ENCODE data around the gene PRKAR2B.
"Not testable (repeated sequence)": the region's sequence is repeated elsewhere in the genome, so short reads cannot be mapped to it uniquely, and the experiment has no call there.

The PRKAR2B gene

DNA sequence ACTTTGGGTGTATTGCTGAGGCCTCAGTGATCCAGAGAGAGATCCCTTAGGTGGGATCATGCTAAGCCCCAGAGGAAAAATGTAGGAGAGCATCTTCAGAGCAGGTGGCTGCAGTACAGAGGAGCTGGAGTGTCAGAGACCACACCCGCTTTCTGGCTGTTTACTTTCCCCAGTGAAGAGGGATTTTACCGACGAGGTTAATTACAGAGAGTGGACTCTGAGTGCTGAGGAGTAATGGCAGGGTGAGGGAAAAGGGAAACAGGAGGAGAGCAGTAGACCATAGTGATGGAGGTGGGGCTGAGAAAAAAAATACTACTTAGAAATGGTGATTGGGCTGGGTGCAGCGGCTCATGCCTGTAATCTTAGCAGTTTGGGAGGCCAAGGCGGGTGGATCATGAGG lies 81.0 kb downstream of the PRKAR2B start:
- TF ChIP-seq, protein P1, sequence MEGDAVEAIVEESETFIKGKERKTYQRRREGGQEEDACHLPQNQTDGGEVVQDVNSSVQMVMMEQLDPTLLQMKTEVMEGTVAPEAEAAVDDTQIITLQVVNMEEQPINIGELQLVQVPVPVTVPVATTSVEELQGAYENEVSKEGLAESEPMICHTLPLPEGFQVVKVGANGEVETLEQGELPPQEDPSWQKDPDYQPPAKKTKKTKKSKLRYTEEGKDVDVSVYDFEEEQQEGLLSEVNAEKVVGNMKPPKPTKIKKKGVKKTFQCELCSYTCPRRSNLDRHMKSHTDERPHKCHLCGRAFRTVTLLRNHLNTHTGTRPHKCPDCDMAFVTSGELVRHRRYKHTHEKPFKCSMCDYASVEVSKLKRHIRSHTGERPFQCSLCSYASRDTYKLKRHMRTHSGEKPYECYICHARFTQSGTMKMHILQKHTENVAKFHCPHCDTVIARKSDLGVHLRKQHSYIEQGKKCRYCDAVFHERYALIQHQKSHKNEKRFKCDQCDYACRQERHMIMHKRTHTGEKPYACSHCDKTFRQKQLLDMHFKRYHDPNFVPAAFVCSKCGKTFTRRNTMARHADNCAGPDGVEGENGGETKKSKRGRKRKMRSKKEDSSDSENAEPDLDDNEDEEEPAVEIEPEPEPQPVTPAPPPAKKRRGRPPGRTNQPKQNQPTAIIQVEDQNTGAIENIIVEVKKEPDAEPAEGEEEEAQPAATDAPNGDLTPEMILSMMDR (IDR thresholded peaks at IDR 0.05; ENCODE audit: control extremely low read depth, extremely low read depth, low read depth, missing control alignments): no peak
- DNase-seq (ENCODE audit: extremely low spot score): no peak
- CTCF ChIA-PET: interaction anchor here (1.0 kb wide), 1 partner anchor 22 kb away, joined by 3 read pairs; no protein-coding TSS in a partner anchor
- POLR2A ChIA-PET: interaction anchor here (0.7 kb wide), 1 partner anchor 14 kb away, joined by 8 read pairs; no protein-coding TSS in a partner anchor

DNA sequence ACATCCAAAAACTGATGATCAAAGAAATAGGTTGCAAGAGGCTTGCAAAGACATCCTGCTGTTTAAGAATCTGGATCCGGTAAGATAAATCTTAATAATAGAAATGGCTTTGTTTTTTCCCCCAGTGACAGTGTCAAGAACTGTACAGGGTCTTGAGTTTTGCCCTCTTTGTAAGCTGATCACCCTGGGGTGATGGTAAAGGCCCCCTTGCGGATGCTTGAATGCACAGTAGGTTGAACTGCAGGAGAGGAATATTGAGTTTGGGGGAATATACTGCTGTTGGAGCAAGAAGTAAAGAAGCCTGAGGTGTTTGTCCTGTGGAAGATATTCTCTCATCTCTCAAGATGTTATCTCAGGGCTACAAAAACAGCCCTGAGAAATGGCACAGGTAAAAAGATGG lies 83.7 kb downstream of the PRKAR2B start:
- POLR2A ChIA-PET: no interaction called here
- CTCF ChIA-PET: no interaction called here
- TF ChIP-seq, protein P1 (IDR thresholded peaks at IDR 0.05; ENCODE audit: control extremely low read depth, extremely low read depth, low read depth, missing control alignments): no peak
- no peak for DNase-seq (ENCODE audit: extremely low spot score)

DNA sequence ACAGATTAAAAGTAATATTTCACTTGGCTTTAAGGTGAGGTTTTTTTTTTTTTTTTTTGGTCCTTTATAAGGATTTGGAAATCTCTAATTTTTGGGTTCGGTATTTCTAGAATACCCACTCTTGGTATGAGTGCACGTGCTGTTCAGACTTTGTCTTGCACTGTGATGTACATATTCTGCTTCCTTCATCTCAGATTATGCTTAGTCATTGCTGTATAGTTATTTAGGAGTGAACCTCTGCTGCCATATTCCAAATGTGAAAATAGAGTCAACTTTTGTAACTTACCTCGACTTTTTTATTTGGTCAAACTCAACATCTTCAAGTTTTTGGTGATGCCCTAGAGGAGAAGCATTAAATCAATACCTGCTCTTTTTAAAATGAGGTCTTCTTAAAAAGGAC lies 84.2 kb downstream of the PRKAR2B start:
- DNase-seq (ENCODE audit: extremely low spot score): no peak
- TF ChIP-seq, protein P1 (IDR thresholded peaks at IDR 0.05; ENCODE audit: control extremely low read depth, extremely low read depth, low read depth, missing control alignments): no peak
- CTCF ChIA-PET: no interaction called here
- POLR2A ChIA-PET: no interaction called here

DNA sequence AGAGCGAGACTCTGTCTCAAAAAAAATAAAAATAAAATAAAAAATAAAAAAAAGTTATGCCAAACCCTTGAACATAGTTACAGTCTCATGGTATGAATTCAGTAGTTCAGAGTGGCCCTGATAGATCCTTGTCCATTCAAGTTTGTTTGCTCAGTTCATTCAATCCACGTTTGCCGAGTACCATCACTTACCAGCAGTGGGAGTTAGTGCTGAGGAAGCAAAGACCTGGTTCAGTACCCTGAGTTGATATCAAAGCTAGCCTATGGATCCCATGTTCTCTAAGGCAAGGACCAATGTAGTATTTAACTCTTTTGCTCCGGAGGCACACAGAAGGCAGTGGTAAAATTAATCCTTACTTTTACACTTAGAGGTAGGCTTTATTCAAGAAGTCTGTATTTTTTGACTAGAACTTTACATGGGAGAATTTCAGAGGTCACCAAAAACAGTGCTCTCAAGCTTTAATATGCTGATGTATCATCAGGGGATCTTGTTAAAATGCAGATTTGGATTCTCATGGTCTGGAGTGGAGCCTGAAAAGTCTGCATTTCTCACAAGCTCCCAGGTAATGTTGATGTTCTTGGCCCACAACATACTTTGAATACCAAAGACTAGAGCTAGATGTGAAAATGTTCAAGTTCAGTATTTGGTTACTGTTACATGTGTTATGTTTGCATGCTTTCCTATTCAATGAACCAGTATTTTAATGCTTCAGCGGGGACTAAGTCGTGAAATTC lies 86.1 kb downstream of the PRKAR2B start:
- ChIA-PET CTCF (interaction anchor here (0.9 to 2.0 kb wide), 6 partner anchors 8 to 744 kb away, joined by 3 to 24 read pairs (median 5); partner anchors contain the start of gene HBP1), POLR2A (no interaction called here)
- TF ChIP-seq, protein P1 (IDR thresholded peaks at IDR 0.05; ENCODE audit: control extremely low read depth, extremely low read depth, low read depth, missing control alignments): no peak
- no peak for DNase-seq (ENCODE audit: extremely low spot score)

DNA sequence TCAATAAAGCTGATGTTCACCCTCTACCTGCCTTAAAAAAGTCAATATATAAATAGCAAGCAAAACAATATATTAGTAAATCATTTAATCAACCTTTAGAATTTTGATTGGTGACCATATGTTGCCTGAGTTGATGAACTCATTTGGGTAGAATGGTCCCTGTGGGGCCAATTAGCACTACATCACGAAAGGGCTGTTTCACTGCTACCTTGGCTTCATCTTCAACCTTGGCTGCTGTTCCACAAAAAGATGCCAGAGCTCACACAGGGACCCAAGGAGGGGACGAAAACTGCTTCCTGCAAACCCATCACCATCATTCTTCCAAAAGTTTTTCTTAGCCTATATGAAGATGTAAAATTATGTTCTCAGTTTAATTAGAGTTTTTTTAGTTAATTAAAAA lies 88.9 kb downstream of the PRKAR2B start:
- CTCF ChIA-PET: interaction anchor here (1.2 to 2.1 kb wide), 2 partner anchors 14 kb away, joined by 6 to 7 read pairs; no protein-coding TSS in a partner anchor
- POLR2A ChIA-PET: no interaction called here
- DNase-seq (ENCODE audit: extremely low spot score): no peak
- TF ChIP-seq, protein P1 (IDR thresholded peaks at IDR 0.05; ENCODE audit: control extremely low read depth, extremely low read depth, low read depth, missing control alignments): no peak

DNA sequence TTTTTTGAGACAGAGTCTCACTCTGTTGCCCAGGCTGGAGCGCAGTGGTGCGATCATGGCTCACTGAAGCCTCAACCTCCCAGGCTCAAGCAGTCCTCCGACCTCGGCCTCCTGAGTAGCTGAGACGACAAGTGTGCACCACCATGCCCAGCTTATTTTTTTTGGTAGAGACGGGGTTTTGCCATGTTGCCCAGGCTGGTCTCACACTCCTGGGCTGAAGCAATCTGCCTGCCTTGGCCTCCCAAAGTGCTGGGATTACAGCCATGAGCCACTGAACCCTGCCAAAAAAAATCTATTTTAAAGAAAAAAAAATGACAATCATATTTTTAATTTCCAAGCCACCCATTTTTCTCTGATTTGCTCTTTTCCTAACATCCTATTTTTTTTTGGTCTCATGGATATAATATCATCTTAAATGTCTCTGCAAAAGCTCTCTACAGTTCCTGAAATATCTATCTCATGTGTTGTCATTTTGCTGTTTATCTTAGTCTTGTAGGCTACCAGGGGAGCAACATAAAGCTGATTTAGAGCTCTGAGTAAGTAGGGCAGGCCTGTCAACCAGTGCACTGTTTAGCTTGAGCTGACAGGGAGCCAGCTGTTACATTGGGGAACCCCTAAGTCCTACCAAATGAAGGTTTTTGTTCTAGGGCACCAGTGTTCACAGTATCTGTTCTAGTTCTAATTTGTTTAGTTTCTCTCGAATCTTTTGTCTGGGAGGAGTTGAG lies 94.4 kb downstream of the PRKAR2B start:
- TF ChIP-seq, protein P1 (IDR thresholded peaks at IDR 0.05; ENCODE audit: control extremely low read depth, extremely low read depth, low read depth, missing control alignments): no peak
- ChIA-PET CTCF (interaction anchor here (0.9 to 2.7 kb wide), 4 partner anchors 10 to 190 kb away, joined by 3 to 24 read pairs (median 4); no protein-coding TSS in a partner anchor), POLR2A (interaction anchor here (0.6 kb wide), 1 partner anchor 13 kb away, joined by 8 read pairs; no protein-coding TSS in a partner anchor)
- no peak for DNase-seq (ENCODE audit: extremely low spot score)

DNA sequence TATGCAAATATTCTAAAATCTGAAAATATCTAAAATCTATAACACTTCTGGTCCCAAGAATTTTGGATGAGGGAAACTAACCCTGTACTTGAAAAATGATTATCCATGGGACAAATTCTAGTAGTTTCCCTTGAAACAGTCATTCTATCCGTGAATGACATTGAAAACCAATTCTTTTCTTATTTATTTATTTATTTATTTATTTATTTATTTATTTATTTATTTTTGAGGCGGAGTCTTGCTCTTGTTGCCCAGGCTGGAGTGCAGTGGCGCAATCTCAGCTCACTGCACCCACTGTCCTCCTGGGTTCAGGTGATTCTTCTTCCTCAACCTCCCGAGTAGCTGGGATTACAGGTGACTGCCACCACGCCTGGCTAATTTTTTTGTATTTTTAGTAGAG lies 99.4 kb downstream of the PRKAR2B start:
- POLR2A ChIA-PET; DNase-seq (ENCODE audit: extremely low spot score): not testable (repeated sequence)
- CTCF ChIA-PET: interaction anchor here (1.3 kb wide), 1 partner anchor 13 kb away, joined by 3 read pairs; no protein-coding TSS in a partner anchor

All from GM10248 (cell line).